GM21619 (cell line): Measurements from ENCODE around the gene AKR1C3.
"Not testable (repeated sequence)": the region's sequence is repeated elsewhere in the genome, so short reads cannot be mapped to it uniquely, and the experiment has no call there.

Experiments
- ATAC-seq: cut with Tn5 transposase; IDR thresholded peaks from one replicate; pipeline ENCODE4 v1.9.1; 2021; ENCODE audit not compliant: unreplicated experiment

Gene AKR1C3

GRCh38 chr10:5094265-5095205 is at the start of gene AKR1C3:
Gene AKR1C3 (plus strand): TSS chr10:5094414. CDS start chr10:5094445, 31 bp downstream.
- no peak for ATAC-seq

GRCh38 chr10:5045095-5045494 is 49.1 kb upstream of the AKR1C3 start:
- ATAC-seq = no peak

- no peak for ATAC-seq
Observed at GRCh38 chr10:5046410-5046809, 47.8 kb upstream of the AKR1C3 start.

- ATAC-seq = not testable (repeated sequence)
Observed at GRCh38 chr10:5047055-5047454, 47.2 kb upstream of the AKR1C3 start.

GRCh38 chr10:5047912-5048628 is 46.1 kb upstream of the AKR1C3 start:
- ATAC-seq = no peak

- ATAC-seq = not testable (repeated sequence)
Observed at GRCh38 chr10:5052951-5053500, 41.2 kb upstream of the AKR1C3 start.

- ATAC-seq = not testable (repeated sequence)
Observed at GRCh38 chr10:5054831-5055230, 39.4 kb upstream of the AKR1C3 start.

GRCh38 chr10:5059267-5059666 is 34.9 kb upstream of the AKR1C3 start:
- ATAC-seq = not testable (repeated sequence)

GRCh38 chr10:5060791-5061190 is 33.4 kb upstream of the AKR1C3 start:
- ATAC-seq = not testable (repeated sequence)

- ATAC-seq = no peak
Observed at GRCh38 chr10:5064656-5065055, 29.6 kb upstream of the AKR1C3 start.

- no peak for ATAC-seq
Observed at GRCh38 chr10:5068274-5068984, 25.8 kb upstream of the AKR1C3 start.

GRCh38 chr10:5070648-5071410 is 23.4 kb upstream of the AKR1C3 start:
- no peak for ATAC-seq

GRCh38 chr10:5071411-5072198 is 22.6 kb upstream of the AKR1C3 start:
- ATAC-seq = no peak

- ATAC-seq = no peak
Observed at GRCh38 chr10:5073659-5074058, 20.6 kb upstream of the AKR1C3 start.

- ATAC-seq = no peak
Observed at GRCh38 chr10:5076615-5077014, 17.6 kb upstream of the AKR1C3 start.

GRCh38 chr10:5078547-5079180 is 15.6 kb upstream of the AKR1C3 start:
- no peak for ATAC-seq

GRCh38 chr10:5079306-5079830 is 14.8 kb upstream of the AKR1C3 start:
- ATAC-seq = no peak

- ATAC-seq = no peak
Observed at GRCh38 chr10:5079836-5080235, 14.4 kb upstream of the AKR1C3 start.

GRCh38 chr10:5081091-5081490 is 13.1 kb upstream of the AKR1C3 start:
- ATAC-seq = no peak
